Measurements from ENCODE around the gene GPR143.
"Not testable (repeated sequence)": the region's sequence is repeated elsewhere in the genome, so short reads cannot be mapped to it uniquely, and the experiment has no call there.

Gene GPR143

DNA sequence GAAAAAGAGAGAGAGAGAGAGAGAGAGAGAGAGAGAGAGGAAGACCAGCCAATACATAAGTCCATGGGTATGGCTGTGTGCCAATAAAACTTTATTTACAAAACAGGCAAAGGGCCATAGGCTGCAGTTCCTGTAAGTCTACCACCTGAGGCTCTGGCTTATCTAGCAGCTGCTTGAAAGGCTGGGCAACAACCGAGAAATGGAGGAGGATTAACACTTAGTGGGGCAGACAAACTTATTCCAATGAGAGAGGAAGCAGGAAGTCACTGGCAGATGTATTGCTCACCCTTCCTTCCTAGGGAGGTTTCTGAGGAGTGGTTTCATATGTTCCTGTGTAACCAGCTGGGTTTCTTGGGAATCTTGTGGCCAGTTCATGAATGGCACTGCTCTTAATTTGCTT is 4.7 kb upstream of the GPR143 start:
- H3K4me2 ChIP-seq (ENCODE audit: low read length): no peak overlapping the region
- no peaks in the 10 kb centered on the region for H3K79me2 ChIP-seq
- H3K9me3 ChIP-seq (ENCODE audit: control insufficient read depth, low read length): no peaks in the 10 kb centered on the region
- H3K9ac ChIP-seq: no peak overlapping the region
- H3K4me3 ChIP-seq (ENCODE audit: low read depth, low read length): no peak overlapping the region
- H2AFZ ChIP-seq: no peak overlapping the region
- TF ChIP-seq, protein P1, sequence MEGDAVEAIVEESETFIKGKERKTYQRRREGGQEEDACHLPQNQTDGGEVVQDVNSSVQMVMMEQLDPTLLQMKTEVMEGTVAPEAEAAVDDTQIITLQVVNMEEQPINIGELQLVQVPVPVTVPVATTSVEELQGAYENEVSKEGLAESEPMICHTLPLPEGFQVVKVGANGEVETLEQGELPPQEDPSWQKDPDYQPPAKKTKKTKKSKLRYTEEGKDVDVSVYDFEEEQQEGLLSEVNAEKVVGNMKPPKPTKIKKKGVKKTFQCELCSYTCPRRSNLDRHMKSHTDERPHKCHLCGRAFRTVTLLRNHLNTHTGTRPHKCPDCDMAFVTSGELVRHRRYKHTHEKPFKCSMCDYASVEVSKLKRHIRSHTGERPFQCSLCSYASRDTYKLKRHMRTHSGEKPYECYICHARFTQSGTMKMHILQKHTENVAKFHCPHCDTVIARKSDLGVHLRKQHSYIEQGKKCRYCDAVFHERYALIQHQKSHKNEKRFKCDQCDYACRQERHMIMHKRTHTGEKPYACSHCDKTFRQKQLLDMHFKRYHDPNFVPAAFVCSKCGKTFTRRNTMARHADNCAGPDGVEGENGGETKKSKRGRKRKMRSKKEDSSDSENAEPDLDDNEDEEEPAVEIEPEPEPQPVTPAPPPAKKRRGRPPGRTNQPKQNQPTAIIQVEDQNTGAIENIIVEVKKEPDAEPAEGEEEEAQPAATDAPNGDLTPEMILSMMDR (IDR thresholded peaks at IDR 0.05): no peak
- H3K27ac ChIP-seq: no peak overlapping the region
- no peaks in the 10 kb centered on the region for H3K36me3 ChIP-seq (ENCODE audit: control insufficient read depth, insufficient read depth, low read length)
- H3K27me3 ChIP-seq (ENCODE audit: control insufficient read depth, insufficient read depth, low read length): no peaks in the 10 kb centered on the region
- no peaks in the 10 kb centered on the region for H3K4me1 ChIP-seq

DNA sequence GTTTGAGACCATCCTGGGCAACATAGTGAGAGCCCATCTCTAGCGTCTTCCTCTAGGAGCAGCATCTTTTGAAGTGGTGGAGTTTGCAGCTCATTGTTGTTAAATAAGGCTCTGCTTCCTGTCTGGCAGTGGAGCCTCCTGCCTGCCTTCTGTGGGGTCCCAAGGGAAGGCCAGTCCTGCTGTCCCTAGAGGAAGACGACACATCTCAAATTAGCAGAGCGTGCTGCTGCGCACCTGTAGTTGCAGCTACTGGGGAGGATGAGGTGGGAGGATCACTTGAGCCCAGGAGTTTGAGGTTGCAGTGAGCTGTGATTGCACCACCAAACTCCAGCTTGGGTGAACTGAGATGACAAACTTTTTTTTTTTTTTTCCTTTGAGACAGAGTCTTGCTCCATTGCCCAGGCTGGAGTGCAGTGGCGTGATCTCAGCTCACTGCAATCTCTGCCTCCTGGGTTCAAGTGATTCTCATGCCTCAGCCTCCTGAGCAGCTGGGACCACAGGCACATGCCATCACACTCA is 2.7 kb upstream of the GPR143 start:
- H3K9me3 ChIP-seq (ENCODE audit: control insufficient read depth, low read length); H3K36me3 ChIP-seq (ENCODE audit: control insufficient read depth, insufficient read depth, low read length); H3K27me3 ChIP-seq (ENCODE audit: control insufficient read depth, insufficient read depth, low read length); H3K27ac ChIP-seq; H3K79me2 ChIP-seq; H3K4me2 ChIP-seq (ENCODE audit: low read length); H3K4me3 ChIP-seq (ENCODE audit: low read depth, low read length); H3K9ac ChIP-seq; H3K4me1 ChIP-seq; H2AFZ ChIP-seq: not testable (repeated sequence)

DNA sequence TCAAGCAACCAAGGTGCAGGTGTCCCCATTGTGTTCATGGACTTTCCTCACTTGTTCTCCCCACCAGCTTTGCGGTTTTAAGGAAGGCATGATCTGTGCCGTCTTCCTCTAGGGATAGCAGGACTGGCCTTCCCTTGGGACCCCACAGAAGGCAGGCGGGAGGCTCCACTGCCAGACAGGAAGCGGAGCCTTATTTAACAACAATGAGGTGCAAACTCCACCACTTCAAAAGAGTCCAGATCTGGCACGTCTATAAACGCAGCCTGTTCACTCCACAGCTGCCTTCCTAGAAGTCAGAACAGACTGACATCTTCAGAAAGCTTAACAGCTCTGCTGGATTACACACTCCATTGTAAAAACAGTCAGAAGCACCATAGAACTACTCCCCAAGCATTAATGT is 1.7 kb upstream of the GPR143 start:
- TF ChIP-seq, protein P1 (IDR thresholded peaks at IDR 0.05): no peak
- no peak overlapping the region for H3K9ac ChIP-seq
- no peaks in the 10 kb centered on the region for H3K36me3 ChIP-seq (ENCODE audit: control insufficient read depth, insufficient read depth, low read length)
- H3K79me2 ChIP-seq: no peaks in the 10 kb centered on the region
- no peak overlapping the region for H3K27ac ChIP-seq
- H3K9me3 ChIP-seq (ENCODE audit: control insufficient read depth, low read length): no peaks in the 10 kb centered on the region
- H2AFZ ChIP-seq: no peak overlapping the region
- H3K4me1 ChIP-seq: no peaks in the 10 kb centered on the region
- no peak overlapping the region for H3K4me2 ChIP-seq (ENCODE audit: low read length)
- H3K4me3 ChIP-seq (ENCODE audit: low read depth, low read length): no peak overlapping the region
- no peaks in the 10 kb centered on the region for H3K27me3 ChIP-seq (ENCODE audit: control insufficient read depth, insufficient read depth, low read length)

DNA sequence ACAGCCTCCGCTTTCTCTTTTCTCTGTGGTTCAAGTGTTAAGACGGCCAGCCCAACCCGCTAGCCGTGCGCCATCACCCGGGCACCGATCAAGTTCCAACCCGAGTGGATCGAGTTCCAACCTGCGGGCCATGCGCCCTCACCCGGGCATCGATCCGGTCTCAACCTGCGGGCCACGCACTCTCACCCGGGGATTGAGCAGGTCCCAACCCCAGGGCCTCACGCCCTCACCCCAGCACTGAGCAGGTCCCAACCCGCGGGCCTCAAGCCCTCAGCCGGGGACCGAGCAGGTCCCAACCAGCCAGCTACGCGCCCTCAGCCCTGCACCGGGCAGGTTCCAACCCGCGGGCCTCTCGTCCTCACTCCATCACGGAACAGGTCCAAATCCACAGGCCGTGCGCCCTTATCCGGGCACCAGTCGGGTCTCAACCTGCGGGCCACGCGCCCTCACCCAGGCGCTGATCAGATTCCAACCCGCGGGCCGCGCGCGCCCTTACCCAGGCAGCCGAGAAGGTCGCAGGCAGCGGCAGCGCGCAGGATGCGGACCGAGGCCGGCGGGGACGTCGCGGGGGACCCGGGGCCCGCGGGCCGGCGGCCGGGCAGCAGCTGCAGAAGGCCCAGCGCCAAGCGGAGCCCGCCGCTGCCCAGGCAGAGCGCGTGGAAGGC is 443 bp downstream of the GPR143 start:
- Histone ChIP-seq H3K4me1 (no peaks in the 10 kb centered on the region), H2AFZ (peak overlapping the region; percentile 33), H3K27me3 (ENCODE audit: control insufficient read depth, insufficient read depth, low read length) (no peaks in the 10 kb centered on the region), H3K79me2 (no peaks in the 10 kb centered on the region), H3K27ac (no peak overlapping the region), H3K4me3 (ENCODE audit: low read depth, low read length) (no peak overlapping the region), H3K9ac (no peak overlapping the region), H3K9me3 (ENCODE audit: control insufficient read depth, low read length) (no peaks in the 10 kb centered on the region), H3K36me3 (ENCODE audit: control insufficient read depth, insufficient read depth, low read length) (no peaks in the 10 kb centered on the region), H3K4me2 (ENCODE audit: low read length) (no peak overlapping the region)
- TF ChIP-seq, protein P1 (IDR thresholded peaks at IDR 0.05): no peak

DNA sequence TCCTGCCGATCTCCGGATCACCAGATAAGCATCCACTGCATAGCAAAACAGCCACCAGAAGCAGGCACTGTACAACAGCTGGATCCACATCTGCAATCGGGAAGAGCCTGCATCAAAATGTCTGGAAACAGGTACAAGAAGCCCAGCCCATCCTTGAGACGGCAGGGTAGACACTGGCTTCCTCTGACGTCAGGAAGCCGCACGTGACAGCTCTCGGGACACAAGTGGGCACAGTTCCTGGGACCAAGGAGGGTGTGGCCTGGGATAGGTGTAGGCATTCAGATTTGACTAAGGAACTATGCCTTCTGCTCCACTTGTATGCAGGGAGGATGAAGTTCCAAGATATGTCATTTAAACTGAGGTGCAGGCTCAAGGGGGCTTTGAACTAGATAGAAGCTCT is 6.3 kb downstream of the GPR143 start:
- Histone ChIP-seq H3K27ac (no peak overlapping the region), H3K4me2 (ENCODE audit: low read length) (no peak overlapping the region), H3K36me3 (ENCODE audit: control insufficient read depth, insufficient read depth, low read length) (no peaks in the 10 kb centered on the region), H2AFZ (no peak overlapping the region), H3K4me1 (no peaks in the 10 kb centered on the region), H3K9me3 (ENCODE audit: control insufficient read depth, low read length) (no peaks in the 10 kb centered on the region), H3K79me2 (no peaks in the 10 kb centered on the region), H3K4me3 (ENCODE audit: low read depth, low read length) (no peak overlapping the region), H3K27me3 (ENCODE audit: control insufficient read depth, insufficient read depth, low read length) (no peaks in the 10 kb centered on the region), H3K9ac (no peak overlapping the region)
- TF ChIP-seq, protein P1 (IDR thresholded peaks at IDR 0.05): no peak
